PC-3 (cell line): ENCODE measurements around the gene PTPN21. TPM values are rescaled to one million over a fixed set of nuclear protein-coding genes. Genes with fewer than 3 reads are reported as not detected.

Experiments used
- ATAC-seq: fragments of 200-7000 bp; cut with Tn5 transposase; 2 replicates; pipeline ENCODE4 v1.9.1; 2020; ENCODE audit warnings: mild to moderate bottlenecking, moderate library complexity
- BruUV-seq: library from RNA; stranded (reverse); fragments of 400-500 nt; replicated peaks from 2 replicates; lab custom pipeline; 2021; lab: Mats Ljungman, UMichigan
- CTCF ChIA-PET: fragments of 300-600 bp; sonication (Branson Sonifier 250); formaldehyde crosslinking; loops from one replicate; lab custom pipeline; 2022; ENCODE audit warnings: antibody characterized with exemption; lab: Charles Lee
- POLR2A ChIA-PET: fragments of 300-600 bp; sonication (Branson Sonifier 250); formaldehyde crosslinking; loops from one replicate; lab custom pipeline; 2022; ENCODE audit warnings: antibody characterized with exemption; ENCODE audit not compliant: unreplicated experiment; lab: Charles Lee
- DNase-seq: peaks from one replicate; pipeline ENCODE4 v3.0.0-alpha.2; 2015
- H2AFZ ChIP-seq: fragments of 300-600 bp; sonication (generic); 2 replicates; pipeline ENCODE4 v1.6.0; 2016; ENCODE audit warnings: antibody characterized with exemption, low read length
- H3F3A ChIP-seq: fragments of 300-600 bp; sonication (generic); one replicate; pipeline ENCODE4 v1.6.0; 2017; ENCODE audit warnings: antibody characterized with exemption, low read length, control low read depth, mild to moderate bottlenecking; ENCODE audit not compliant: unreplicated experiment
- H3K27ac ChIP-seq: fragments of 300-600 bp; sonication (generic); 2 replicates; pipeline ENCODE4 v1.5.1; 2016; ENCODE audit warnings: mild to moderate bottlenecking, low read length
- H3K27me3 ChIP-seq: fragments of 300-600 bp; sonication (generic); 2 replicates; pipeline ENCODE4 v1.6.1; 2016; ENCODE audit warnings: low read length, mixed read lengths
- H3K36me3 ChIP-seq: fragments of 300-600 bp; sonication (generic); 2 replicates; pipeline ENCODE4 v1.6.1; 2016; ENCODE audit warnings: low read depth, mixed run types, low read length, mixed read lengths
- H3K4me1 ChIP-seq: fragments of 300-600 bp; sonication (generic); 2 replicates; pipeline ENCODE4 v1.5.1; 2016; ENCODE audit warnings: low read length; ENCODE audit not compliant: insufficient read depth
- H3K4me2 ChIP-seq: fragments of 300-600 bp; sonication (generic); 2 replicates; pipeline ENCODE4 v1.6.0; 2016; ENCODE audit warnings: low read length
- H3K4me3 ChIP-seq: fragments of 300-600 bp; sonication (generic); 2 replicates; pipeline ENCODE4 v1.5.1; 2016; ENCODE audit warnings: mild to moderate bottlenecking, low read length, mixed read lengths
- H3K79me2 ChIP-seq: fragments of 300-600 bp; sonication (generic); 2 replicates; pipeline ENCODE4 v1.6.1; 2017; ENCODE audit warnings: low read length, mixed read lengths
- H3K9ac ChIP-seq: fragments of 300-600 bp; sonication (generic); 2 replicates; pipeline ENCODE4 v1.6.0; 2016; ENCODE audit warnings: mild to moderate bottlenecking, low read length
- H3K9me2 ChIP-seq: fragments of 300-600 bp; sonication (generic); replicated peaks from 2 replicates; pipeline ENCODE4 v1.6.1; 2016; ENCODE audit warnings: mixed run types, low read length, mixed read lengths
- H3K9me3 ChIP-seq: fragments of 300-600 bp; sonication (generic); 2 replicates; pipeline ENCODE4 v1.6.1; 2016; ENCODE audit warnings: low read length, mixed read lengths
- H4K20me1 ChIP-seq: fragments of 300-600 bp; sonication (generic); 2 replicates; pipeline ENCODE4 v1.6.1; 2016; ENCODE audit warnings: low read length, mixed read lengths
- CTCF ChIP-seq: fragments of 300-600 bp; sonication (generic); conservative IDR thresholded peaks from 2 replicates; pipeline ENCODE4 v1.5.1; 2017; ENCODE audit warnings: antibody characterized with exemption, low read depth, mild to moderate bottlenecking, low read length
- EZH2 ChIP-seq: fragments of 300-600 bp; sonication (generic); IDR thresholded peaks from one replicate; pipeline ENCODE4 v1.6.1; 2017; ENCODE audit warnings: antibody characterized with exemption, mild to moderate bottlenecking, low read length; ENCODE audit not compliant: unreplicated experiment
- EZH2phosphoT487 ChIP-seq: fragments of 300-600 bp; sonication (generic); IDR thresholded peaks from 2 replicates; pipeline ENCODE4 v1.6.1; 2018; ENCODE audit warnings: mild to moderate bottlenecking, antibody characterized with exemption, low read length, borderline replicate concordance
- intact Hi-C: fragments of 100-400 bp; cut with micrococcal nuclease; formaldehyde crosslinking; loops from 2 replicates; pipeline ENCODE4 v1.9.0; 2023
- total RNA-seq: library from RNA; depleted of rRNA; stranded (reverse); fragments of >200 nt; gene quantifications from 2 replicates; pipeline ENCODE4 v1.2.3, GENCODE V29; 2014

The PTPN21 gene
- total RNA-seq, 1 experiment from 2014 or later: 6.3 TPM

GRCh38 chr14:88565427-88565826 lies 10.6 kb upstream of the PTPN21 start:
- Histone ChIP-seq H3K36me3 (peaks cover 32% of the 10 kb centered on the region), H3K27ac (no peak overlapping the region), H4K20me1 (0 out of 2 replicates have a peak, but pooled peaks cover 11% of the 10 kb centered on the region), H3K4me3 (no peak overlapping the region), H3K27me3 (no peaks in the 10 kb centered on the region), H3K9me3 (no peaks in the 10 kb centered on the region), H3K9me2 (no peaks in the 10 kb centered on the region), H3K79me2 (peaks cover 39% of the 10 kb centered on the region), H3F3A (no peaks in the 10 kb centered on the region), H3K9ac (no peak overlapping the region), H3K4me1 (peaks cover 12% of the 10 kb centered on the region), H3K4me2 (no peak overlapping the region), H2AFZ (no peak overlapping the region)
- no TSS peak for BruUV-seq
- intact Hi-C loops: no loop called here
- ChIA-PET CTCF (no interaction called here), POLR2A (no interaction called here)
- ATAC-seq (no peak), DNase-seq (no peak)
- TF ChIP-seq CTCF (no peak), EZH2phosphoT487 (no peak), EZH2 (no peak)

DNA sequence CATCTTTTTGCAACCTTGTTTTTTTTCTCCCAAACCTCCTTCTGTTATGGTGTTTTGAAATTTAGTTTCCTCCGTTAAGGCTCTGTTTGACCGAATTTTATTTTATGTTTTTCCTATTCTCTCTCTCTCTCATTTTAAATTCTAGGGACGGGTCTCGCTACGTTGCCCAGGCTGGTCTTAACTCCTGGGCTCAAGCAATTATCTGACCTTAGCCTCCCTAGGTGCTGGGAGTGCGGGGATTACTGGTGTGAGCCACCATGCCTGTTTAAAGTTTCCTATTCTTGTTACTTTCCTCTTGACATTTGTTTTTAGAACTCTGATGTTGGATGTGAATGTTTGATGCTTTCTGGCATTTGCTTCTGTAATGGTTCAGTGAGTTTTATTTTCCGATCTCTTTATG lies 9.0 kb upstream of the PTPN21 start:
- Histone ChIP-seq H3K27ac (no peak overlapping the region), H3K36me3 (peaks cover 17% of the 10 kb centered on the region; the same call in 1 of the 2 replicates), H3K9me2 (no peaks in the 10 kb centered on the region), H3K4me3 (peak overlapping the region; percentile 74), H3K9me3 (no peaks in the 10 kb centered on the region), H3K4me2 (peak overlapping the region; percentile 90), H3K9ac (peak overlapping the region; percentile 93), H3K4me1 (peaks cover 12% of the 10 kb centered on the region), H3F3A (no peaks in the 10 kb centered on the region), H3K27me3 (no peaks in the 10 kb centered on the region), H4K20me1 (0 out of 2 replicates have a peak, but pooled peaks cover 11% of the 10 kb centered on the region), H3K79me2 (peaks cover 39% of the 10 kb centered on the region), H2AFZ (peak overlapping the region; percentile 95; the same call in 1 of the 2 replicates)
- ChIA-PET POLR2A (no interaction called here), CTCF (no interaction called here)
- DNase-seq (no peak), ATAC-seq (no peak)
- no peak for TF ChIP-seq CTCF
- TF ChIP-seq EZH2phosphoT487: no peak
- no peak for TF ChIP-seq EZH2
- BruUV-seq: no TSS peak
- intact Hi-C loops: loop anchor here (5.0 kb wide), 2 partner anchors 303 to 1393 kb away; partner anchors contain the start of gene TDP1

GRCh38 chr14:88562831-88563686 lies 8.3 kb upstream of the PTPN21 start, which contains the start of gene ZC3H14:
ZC3H14 (plus strand) TSS chr14:88563037; CDS start chr14:88563134, 97 bp downstream.
- Histone ChIP-seq H3K9me3 (no peaks in the 10 kb centered on the region), H3K36me3 (peaks cover 9% of the 10 kb centered on the region; the same call in 1 of the 2 replicates), H3K9me2 (no peaks in the 10 kb centered on the region), H3K4me3 (peak within 1 kb of the TSS; percentile 74), H3K79me2 (peaks cover 39% of the 10 kb centered on the region), H4K20me1 (0 out of 2 replicates have a peak, but pooled peaks cover 11% of the 10 kb centered on the region), H3K27me3 (no peaks in the 10 kb centered on the region), H2AFZ (peak within 1 kb of the TSS; percentile 95), H3K9ac (peak within 1 kb of the TSS; percentile 93), H3K27ac (peak within 1 kb of the TSS; percentile 50), H3K4me2 (peak within 1 kb of the TSS; percentile 90), H3K4me1 (peaks cover 12% of the 10 kb centered on the region), H3F3A (no peaks in the 10 kb centered on the region)
- ATAC-seq (peak; percentile 92), DNase-seq (peak; percentile 93)
- TF ChIP-seq EZH2 (no peak), CTCF (no peak), EZH2phosphoT487 (no peak)
- ChIA-PET POLR2A (no interaction called here), CTCF (no interaction called here)
- intact Hi-C loops: loop anchor here (5.0 kb wide), 2 partner anchors 304 to 1394 kb away; partner anchors contain the start of gene TDP1
- no TSS peak for BruUV-seq
